Measurements from ENCODE around the gene CHD5. TPM values are rescaled to one million over a fixed set of nuclear protein-coding genes. Genes with fewer than 3 reads are reported as not detected.

CHD5 gene
- polyA plus RNA-seq, 1 donor = 0.14 TPM

GRCh38 chr1:6113116-6113515 lies 67.0 kb downstream of the CHD5 start:
- DNase-seq (ENCODE audit: low read depth) = no peak

GRCh38 chr1:6112690-6113005 lies 67.5 kb downstream of the CHD5 start:
- DNase-seq (ENCODE audit: low read depth) = no peak

- no peak for DNase-seq (ENCODE audit: low read depth)
Measured at GRCh38 chr1:6111991-6112689, 68.0 kb downstream of the CHD5 start.

GRCh38 chr1:6111571-6111970 lies 68.5 kb downstream of the CHD5 start:
- DNase-seq (ENCODE audit: low read depth) = no peak

GRCh38 chr1:6110326-6110725 lies 69.8 kb downstream of the CHD5 start:
- no peak for DNase-seq (ENCODE audit: low read depth)

GRCh38 chr1:6109688-6110087 lies 70.4 kb downstream of the CHD5 start:
- no peak for DNase-seq (ENCODE audit: low read depth)

GRCh38 chr1:6108937-6109614 lies 71.0 kb downstream of the CHD5 start:
- DNase-seq (ENCODE audit: low read depth) = no peak

- DNase-seq (ENCODE audit: low read depth) = no peak
Measured at GRCh38 chr1:6108476-6108875, 71.6 kb downstream of the CHD5 start.

- DNase-seq (ENCODE audit: low read depth) = no peak
Measured at GRCh38 chr1:6107409-6108356, 72.4 kb downstream of the CHD5 start.

- DNase-seq (ENCODE audit: low read depth) = no peak
Measured at GRCh38 chr1:6106977-6107376, 73.1 kb downstream of the CHD5 start.

GRCh38 chr1:6106321-6106731 lies 73.8 kb downstream of the CHD5 start:
- DNase-seq (ENCODE audit: low read depth) = no peak

GRCh38 chr1:6105763-6106162 lies 74.4 kb downstream of the CHD5 start:
- DNase-seq (ENCODE audit: low read depth) = no peak

- no peak for DNase-seq (ENCODE audit: low read depth)
Measured at GRCh38 chr1:6105218-6105679, 74.9 kb downstream of the CHD5 start.

- DNase-seq (ENCODE audit: low read depth) = no peak
Measured at GRCh38 chr1:6104631-6105030, 75.5 kb downstream of the CHD5 start.

GRCh38 chr1:6103854-6104530 lies 76.1 kb downstream of the CHD5 start:
- DNase-seq (ENCODE audit: low read depth) = no peak

- no peak for DNase-seq (ENCODE audit: low read depth)
Measured at GRCh38 chr1:6103111-6103853, 76.8 kb downstream of the CHD5 start.

GRCh38 chr1:6102532-6102845 lies 77.6 kb downstream of the CHD5 start:
- no peak for DNase-seq (ENCODE audit: low read depth)

- DNase-seq (ENCODE audit: low read depth) = no peak
Measured at GRCh38 chr1:6101826-6102531, 78.1 kb downstream of the CHD5 start.

- no peak for DNase-seq (ENCODE audit: low read depth)
Measured at GRCh38 chr1:6100861-6101783, 79.0 kb downstream of the CHD5 start.

Data from forelimb muscle (tissue), 1 donor.